Measurements from ENCODE around the gene SYNE1. TPM values are rescaled to one million over a fixed set of nuclear protein-coding genes. Genes with fewer than 3 reads are reported as not detected.
"Not testable (repeated sequence)": the region's sequence is repeated elsewhere in the genome, so short reads cannot be mapped to it uniquely, and the experiment has no call there.

SYNE1 gene
- total and polyA plus RNA-seq, 5 experiments from 2014 or later, result 40.7 to 186 (median 69.5) TPM

DNA sequence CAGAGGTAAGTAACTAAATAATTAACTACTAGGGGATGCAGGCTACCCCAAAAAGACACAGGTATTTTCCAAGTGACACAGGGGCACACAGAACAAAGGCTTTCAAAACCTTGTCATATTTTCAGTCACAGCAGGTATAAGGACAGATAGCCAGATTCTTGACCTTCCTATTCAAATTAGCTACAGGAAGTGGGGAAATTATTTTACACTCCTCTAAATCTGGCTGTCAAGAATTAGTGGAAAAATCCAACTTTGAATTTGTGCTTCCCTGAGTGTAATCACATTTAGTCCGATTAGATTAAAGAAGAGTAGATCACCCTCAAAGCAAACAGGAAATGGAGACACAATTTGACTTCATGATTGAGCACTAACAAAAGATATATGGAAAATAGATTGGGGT, 60.6 kb downstream of the SYNE1 start:
- Mint-ChIP-seq H3K4me3 (no peak overlapping the region), H3K36me3 (no peaks in the 10 kb centered on the region), H3K9me3 (no peaks in the 10 kb centered on the region), H3K27ac (no peak overlapping the region), H3K27me3 (peaks cover 0 to 8% (median 0%) of the 10 kb centered on the region in 5 donors), H3K4me1 (peaks cover 0 to 2% (median 0%) of the 10 kb centered on the region in 4 donors)
- POLR2A ChIA-PET, result no interaction called here
- ATAC-seq (no peak), DNase-seq (no peak)

GRCh38 chr6:152575621-152576150, 61.5 kb downstream of the SYNE1 start:
- ATAC-seq, result no peak
- Mint-ChIP-seq H3K27ac (no peak overlapping the region), H3K4me1 (peaks cover 0 to 6% (median 0%) of the 10 kb centered on the region in 4 donors), H3K27me3 (peaks cover 0 to 8% (median 0%) of the 10 kb centered on the region in 5 donors), H3K9me3 (no peaks in the 10 kb centered on the region), H3K36me3 (no peaks in the 10 kb centered on the region), H3K4me3 (no peak overlapping the region)
- DNase-seq, result no peak
- POLR2A ChIA-PET, result no interaction called here

GRCh38 chr6:152575161-152575560, 62.0 kb downstream of the SYNE1 start:
- no peaks in the 10 kb centered on the region for H3K36me3 Mint-ChIP-seq
- DNase-seq, result no peak
- H3K4me1 Mint-ChIP-seq, result peaks cover 0 to 6% (median 0%) of the 10 kb centered on the region in 4 donors
- H3K4me3 Mint-ChIP-seq, result no peak overlapping the region
- no peaks in the 10 kb centered on the region for H3K9me3 Mint-ChIP-seq
- peaks cover 0 to 13% (median 0%) of the 10 kb centered on the region in 5 donors for H3K27me3 Mint-ChIP-seq
- POLR2A ChIA-PET, result no interaction called here
- H3K27ac Mint-ChIP-seq, result no peak overlapping the region
- ATAC-seq, result no peak

DNA sequence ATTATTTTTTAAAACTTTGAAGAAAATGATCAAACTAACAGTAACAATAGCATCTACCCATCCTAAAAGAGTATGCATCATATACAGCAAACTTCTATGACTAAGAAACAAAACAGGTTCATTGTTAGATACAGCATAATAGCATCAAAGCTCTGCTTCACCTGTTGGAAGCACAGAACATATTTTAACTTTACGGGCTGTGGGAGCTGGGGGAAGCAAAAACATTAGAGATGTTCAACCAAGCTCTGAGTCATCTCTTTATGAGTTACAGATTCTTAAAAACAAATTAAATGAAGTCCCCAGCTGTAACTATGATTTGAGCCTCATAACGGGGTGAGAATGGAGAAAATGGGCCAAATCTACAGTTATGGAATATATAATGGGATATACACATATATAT, 63.4 kb downstream of the SYNE1 start:
- Mint-ChIP-seq H3K27me3 (peaks cover 0 to 15% (median 0%) of the 10 kb centered on the region in 5 donors), H3K4me1 (peaks cover 0 to 6% (median 0%) of the 10 kb centered on the region in 4 donors), H3K9me3 (no peaks in the 10 kb centered on the region), H3K27ac (no peak overlapping the region), H3K4me3 (no peak overlapping the region), H3K36me3 (no peaks in the 10 kb centered on the region)
- ATAC-seq, result no peak
- POLR2A ChIA-PET, result no interaction called here
- DNase-seq, result no peak

GRCh38 chr6:152572338-152573088, 64.6 kb downstream of the SYNE1 start:
- Mint-ChIP-seq H3K27me3 (peaks cover 0 to 15% (median 0%) of the 10 kb centered on the region in 5 donors), H3K4me3 (no peak overlapping the region), H3K27ac (no peak overlapping the region), H3K9me3 (no peaks in the 10 kb centered on the region), H3K36me3 (no peaks in the 10 kb centered on the region), H3K4me1 (peaks cover 0 to 6% (median 0%) of the 10 kb centered on the region in 4 donors)
- ATAC-seq, result no peak
- POLR2A ChIA-PET, result no interaction called here
- DNase-seq, result no peak

DNA sequence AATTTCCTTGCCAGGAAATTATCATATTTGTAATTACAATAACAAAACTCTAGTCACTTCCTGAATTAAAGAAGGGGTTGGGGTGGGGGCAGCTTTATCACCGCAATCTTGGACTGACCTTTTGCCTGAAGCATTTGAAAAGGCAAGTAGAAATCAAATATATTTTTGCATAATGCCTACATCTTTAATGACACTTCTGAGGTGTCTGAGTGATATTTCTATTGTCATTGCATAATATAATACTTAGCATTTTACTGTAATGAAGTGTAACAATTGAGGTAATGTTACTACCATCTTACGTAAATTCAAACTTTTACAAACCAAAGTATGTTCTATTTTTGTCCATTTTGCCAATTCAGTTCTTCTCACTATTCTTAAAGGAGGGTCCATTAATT, 65.2 kb downstream of the SYNE1 start:
- POLR2A ChIA-PET, result no interaction called here
- Mint-ChIP-seq H3K9me3 (no peaks in the 10 kb centered on the region), H3K36me3 (no peaks in the 10 kb centered on the region), H3K27ac (no peak overlapping the region), H3K4me3 (no peak overlapping the region), H3K27me3 (peaks cover 0 to 15% (median 0%) of the 10 kb centered on the region in 5 donors), H3K4me1 (peaks cover 0 to 6% (median 0%) of the 10 kb centered on the region in 4 donors)
- DNase-seq (no peak), ATAC-seq (no peak)

DNA sequence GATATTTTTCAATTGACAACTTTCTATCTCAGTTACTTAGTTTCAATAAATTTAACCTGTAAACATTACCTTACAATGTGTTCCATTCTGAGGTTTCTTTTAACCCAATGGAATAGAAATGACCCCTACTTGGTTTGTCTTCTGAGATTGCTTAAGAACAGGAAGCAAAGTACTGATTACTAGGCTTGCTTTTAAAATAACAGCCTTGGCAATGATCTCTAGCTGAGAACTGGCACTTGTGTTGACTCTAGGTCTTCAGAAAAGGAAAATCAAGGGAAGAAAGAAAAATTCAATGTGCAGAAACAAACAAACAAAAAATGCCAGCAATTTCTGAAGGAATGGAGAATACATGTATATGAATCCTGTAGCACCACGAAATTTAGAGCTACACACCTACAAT, 66.1 kb downstream of the SYNE1 start:
- ATAC-seq (no peak), DNase-seq (no peak)
- Mint-ChIP-seq H3K4me1 (peaks cover 0 to 6% (median 0%) of the 10 kb centered on the region in 4 donors), H3K36me3 (no peaks in the 10 kb centered on the region), H3K27ac (no peak overlapping the region), H3K4me3 (no peak overlapping the region), H3K27me3 (peaks cover 0 to 15% (median 0%) of the 10 kb centered on the region in 5 donors), H3K9me3 (no peaks in the 10 kb centered on the region)
- POLR2A ChIA-PET, result no interaction called here

- Mint-ChIP-seq H3K9me3 (no peaks in the 10 kb centered on the region), H3K36me3 (no peaks in the 10 kb centered on the region), H3K27me3 (peaks cover 0 to 7% (median 0%) of the 10 kb centered on the region in 5 donors), H3K27ac (peak overlapping the region in 1 of 10 donors; percentile 42), H3K4me3 (no peak overlapping the region), H3K4me1 (peaks cover 0 to 5% (median 0%) of the 10 kb centered on the region in 4 donors)
- ATAC-seq (no peak), DNase-seq (no peak)
- POLR2A ChIA-PET, result no interaction called here
Measured at GRCh38 chr6:152566103-152566875, 70.9 kb downstream of the SYNE1 start.

DNA sequence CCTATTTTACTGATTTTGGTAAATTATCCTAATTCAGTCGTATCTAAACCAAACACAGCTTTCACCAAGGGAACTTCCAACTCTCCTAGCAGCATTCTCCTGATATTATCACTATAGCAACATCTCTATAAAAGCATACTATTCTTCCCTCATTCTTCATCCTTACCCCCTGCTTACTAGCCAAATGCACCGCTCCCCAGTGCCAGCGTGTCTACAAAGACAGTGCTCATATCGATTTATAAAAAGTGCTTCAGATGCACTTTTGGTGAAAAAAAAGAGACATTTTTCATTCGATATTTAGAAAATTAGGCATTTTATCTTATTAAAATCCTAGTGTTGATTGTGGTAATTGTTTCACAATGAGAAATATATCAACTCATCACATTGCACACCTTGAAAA, 74.0 kb downstream of the SYNE1 start:
- Mint-ChIP-seq H3K4me1 (peaks cover 0 to 2% (median 0%) of the 10 kb centered on the region in 4 donors), H3K4me3 (no peak overlapping the region), H3K27ac (no peak overlapping the region), H3K36me3 (peaks cover 0 to 6% (median 0%) of the 10 kb centered on the region in 3 donors), H3K27me3 (peaks cover 0 to 3% (median 0%) of the 10 kb centered on the region in 5 donors), H3K9me3 (peaks cover 0 to 10% (median 4%) of the 10 kb centered on the region in 9 donors)
- POLR2A ChIA-PET, result no interaction called here
- no peak for ATAC-seq
- no peak for DNase-seq

DNA sequence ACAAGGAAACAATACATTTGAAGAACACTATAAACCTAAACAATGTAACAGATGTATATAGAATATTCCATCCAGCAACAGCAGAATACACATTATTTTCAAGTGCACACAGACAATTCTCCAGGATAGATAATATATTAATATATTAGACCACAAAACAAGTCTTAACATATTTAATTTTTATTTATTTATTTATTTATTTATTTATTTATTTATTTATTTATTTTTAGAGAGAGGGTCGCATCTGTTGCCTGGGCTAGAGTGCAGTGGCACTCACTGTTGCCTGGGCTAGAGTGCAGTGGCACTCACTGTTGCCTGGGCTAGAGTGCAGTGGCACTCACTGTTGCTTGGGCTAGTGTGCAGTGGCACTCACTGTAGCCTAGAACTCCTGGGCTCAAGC, 78.4 kb downstream of the SYNE1 start:
- H3K27ac Mint-ChIP-seq, ATAC-seq, H3K4me3 Mint-ChIP-seq, DNase-seq, POLR2A ChIA-PET, H3K27me3 Mint-ChIP-seq, H3K4me1 Mint-ChIP-seq: not testable (repeated sequence)
- peaks cover 0 to 24% (median 0%) of the 10 kb centered on the region in 3 donors for H3K36me3 Mint-ChIP-seq
- peaks cover 11 to 30% (median 26%) of the 10 kb centered on the region in 9 donors for H3K9me3 Mint-ChIP-seq

DNA sequence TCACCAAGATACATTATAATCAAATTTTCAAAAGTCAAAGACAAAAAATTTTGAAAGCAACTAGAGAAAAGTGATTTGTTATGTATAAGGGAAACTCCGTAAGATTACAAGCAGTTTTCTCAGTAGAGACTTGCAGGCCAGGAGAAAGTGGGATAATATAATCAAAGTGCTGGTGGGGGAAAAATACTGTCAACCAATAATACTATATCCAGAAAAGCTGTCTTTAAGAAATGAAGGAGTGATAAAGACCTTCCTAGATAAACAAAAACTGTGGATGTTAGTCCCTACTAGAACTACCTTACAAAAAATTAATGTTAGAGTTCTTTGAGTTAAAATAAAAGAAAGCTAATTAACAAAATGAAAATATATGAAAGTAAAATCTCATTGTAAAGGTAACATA, 79.7 kb downstream of the SYNE1 start:
- ATAC-seq, result no peak
- Mint-ChIP-seq H3K4me3 (no peak overlapping the region), H3K36me3 (peaks cover 0 to 24% (median 0%) of the 10 kb centered on the region in 3 donors), H3K27ac (no peak overlapping the region), H3K4me1 (no peaks in the 10 kb centered on the region), H3K9me3 (peaks cover 11 to 30% (median 26%) of the 10 kb centered on the region in 9 donors), H3K27me3 (peaks cover 3 to 15% (median 6%) of the 10 kb centered on the region in 5 donors)
- no peak for DNase-seq
- POLR2A ChIA-PET, result no interaction called here

GRCh38 chr6:152554851-152555250, 82.3 kb downstream of the SYNE1 start:
- peaks cover 0 to 24% (median 0%) of the 10 kb centered on the region in 3 donors for H3K36me3 Mint-ChIP-seq
- H3K9me3 Mint-ChIP-seq, result peaks cover 11 to 30% (median 26%) of the 10 kb centered on the region in 9 donors
- POLR2A ChIA-PET, result no interaction called here
- H3K27me3 Mint-ChIP-seq, result peaks cover 6 to 27% (median 10%) of the 10 kb centered on the region in 5 donors
- H3K4me1 Mint-ChIP-seq, result no peaks in the 10 kb centered on the region
- no peak overlapping the region for H3K4me3 Mint-ChIP-seq
- DNase-seq (no peak), ATAC-seq (no peak)
- H3K27ac Mint-ChIP-seq, result no peak overlapping the region

Measured in naive thymus-derived CD8-positive, alpha-beta T cell (primary cell).